ENCODE results near the gene PEX12. TPM values are rescaled to one million over a fixed set of nuclear protein-coding genes. Genes with fewer than 3 reads are reported as not detected.

Gene PEX12
- total RNA-seq, 1 experiment from 2014 or later = 6.8 TPM

GRCh38 chr17:35548978-35549377, 29.4 kb downstream of the PEX12 start:
- no peak for TF ChIP-seq CTCF (IDR thresholded peaks at IDR 0.05; ENCODE audit: unreplicated experiment)
- no peak overlapping the region for H3K27ac Mint-ChIP-seq (ENCODE audit: low read depth, unreplicated experiment)
- ChIA-PET CTCF (interaction anchor here (0.6 to 1.8 kb wide), 6 partner anchors 10 to 378 kb away, joined by 3 to 7 read pairs (median 3); no protein-coding TSS in a partner anchor), POLR2A (interaction anchor here (1.2 kb wide), 1 partner anchor 19 kb away, joined by 3 read pairs; no protein-coding TSS in a partner anchor)
- BruUV-seq (replicated peaks) = no TSS peak
- no peaks in the 10 kb centered on the region for H3K36me3 Mint-ChIP-seq (ENCODE audit: insufficient read depth, unreplicated experiment)
- no peak for DNase-seq (ENCODE audit: unreplicated experiment)
- H3K27me3 Mint-ChIP-seq (ENCODE audit: insufficient read depth, unreplicated experiment) = peaks cover 89% of the 10 kb centered on the region
- H3K4me1 Mint-ChIP-seq (ENCODE audit: insufficient read depth, unreplicated experiment) = no peaks in the 10 kb centered on the region
- H3K4me3 Mint-ChIP-seq (ENCODE audit: unreplicated experiment) = no peak overlapping the region
- no peaks in the 10 kb centered on the region for H3K9me3 Mint-ChIP-seq (ENCODE audit: unreplicated experiment)
- intact Hi-C loops (cut with micrococcal nuclease) = no loop called here

DNA sequence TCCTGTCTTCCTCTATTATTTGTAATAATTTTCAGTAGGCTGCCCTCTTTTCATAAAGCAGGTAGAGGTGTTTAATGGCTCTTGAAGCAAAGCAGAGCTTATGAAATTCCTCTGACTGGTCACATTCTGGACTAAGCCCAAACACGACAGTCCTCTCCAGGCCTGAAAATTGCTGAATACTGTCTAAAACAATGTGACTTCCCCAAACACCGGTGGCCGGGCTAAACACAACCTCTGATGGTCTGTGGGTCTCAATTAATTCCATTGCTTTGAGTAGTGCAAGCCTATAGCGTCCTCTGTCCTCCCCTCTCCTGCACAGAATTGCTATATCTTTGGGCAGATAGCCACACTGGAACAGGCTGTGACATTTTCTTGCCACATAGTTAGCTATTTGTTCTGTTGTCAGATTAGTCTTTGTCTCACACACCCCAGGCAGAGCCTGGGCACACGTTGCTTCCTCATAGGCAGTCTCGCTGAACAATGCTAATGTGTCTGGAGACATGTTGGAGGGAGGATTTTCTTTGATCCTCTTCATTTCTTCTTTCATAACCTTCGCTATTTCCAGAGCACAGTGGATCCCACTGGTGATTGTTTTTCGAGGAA, 30.1 kb downstream of the PEX12 start:
- Mint-ChIP-seq H3K36me3 (ENCODE audit: insufficient read depth, unreplicated experiment) (no peaks in the 10 kb centered on the region), H3K4me1 (ENCODE audit: insufficient read depth, unreplicated experiment) (no peaks in the 10 kb centered on the region), H3K27ac (ENCODE audit: low read depth, unreplicated experiment) (no peak overlapping the region), H3K27me3 (ENCODE audit: insufficient read depth, unreplicated experiment) (peaks cover 82% of the 10 kb centered on the region), H3K9me3 (ENCODE audit: unreplicated experiment) (no peaks in the 10 kb centered on the region), H3K4me3 (ENCODE audit: unreplicated experiment) (no peak overlapping the region)
- no TSS peak for BruUV-seq (replicated peaks)
- ChIA-PET POLR2A (interaction anchor here (1.2 to 1.8 kb wide), 3 partner anchors 20 to 31 kb away, joined by 3 to 6 read pairs (median 5); partner anchors contain the start of gene PEX12), CTCF (interaction anchor here (0.6 to 1.4 kb wide), 8 partner anchors 9 to 248 kb away, joined by 3 to 6 read pairs (median 4); partner anchors contain the start of gene SLFN12L)
- no peak for TF ChIP-seq CTCF (IDR thresholded peaks at IDR 0.05; ENCODE audit: unreplicated experiment)
- no peak for DNase-seq (ENCODE audit: unreplicated experiment)
- intact Hi-C loops (cut with micrococcal nuclease) = no loop called here

DNA sequence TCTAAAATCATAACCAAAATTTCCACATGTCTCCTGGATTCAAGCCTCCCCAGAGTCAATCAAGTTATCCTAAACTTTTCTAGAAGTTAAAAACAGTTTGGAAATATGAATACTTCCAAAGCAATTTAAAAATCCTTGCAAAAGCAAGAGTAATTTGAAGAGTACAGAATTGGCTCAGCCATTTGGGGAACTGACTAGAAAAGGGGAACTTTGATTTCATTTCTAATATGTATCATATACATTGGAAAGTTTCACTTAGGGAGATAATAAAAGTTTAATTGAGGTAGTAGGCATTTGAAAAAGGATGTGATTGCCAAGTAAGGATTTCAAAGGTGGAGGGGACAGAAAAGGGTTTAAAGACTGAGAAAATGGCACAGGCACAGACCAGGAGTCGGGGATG, 31.9 kb downstream of the PEX12 start:
- ChIA-PET CTCF (interaction anchor here (0.7 kb wide), 1 partner anchor 305 kb away, joined by 3 read pairs; no protein-coding TSS in a partner anchor), POLR2A (interaction anchor here (1.8 kb wide), 1 partner anchor 22 kb away, joined by 6 read pairs; no protein-coding TSS in a partner anchor)
- no peak overlapping the region for H3K27ac Mint-ChIP-seq (ENCODE audit: low read depth, unreplicated experiment)
- no peaks in the 10 kb centered on the region for H3K4me1 Mint-ChIP-seq (ENCODE audit: insufficient read depth, unreplicated experiment)
- DNase-seq (ENCODE audit: unreplicated experiment) = no peak
- no peak for TF ChIP-seq CTCF (IDR thresholded peaks at IDR 0.05; ENCODE audit: unreplicated experiment)
- no peak overlapping the region for H3K4me3 Mint-ChIP-seq (ENCODE audit: unreplicated experiment)
- no TSS peak for BruUV-seq (replicated peaks)
- peaks cover 64% of the 10 kb centered on the region for H3K27me3 Mint-ChIP-seq (ENCODE audit: insufficient read depth, unreplicated experiment)
- no peaks in the 10 kb centered on the region for H3K36me3 Mint-ChIP-seq (ENCODE audit: insufficient read depth, unreplicated experiment)
- intact Hi-C loops (cut with micrococcal nuclease) = no loop called here
- H3K9me3 Mint-ChIP-seq (ENCODE audit: unreplicated experiment) = no peaks in the 10 kb centered on the region

GRCh38 chr17:35545150-35545549, 33.2 kb downstream of the PEX12 start:
- H3K36me3 Mint-ChIP-seq (ENCODE audit: insufficient read depth, unreplicated experiment) = no peaks in the 10 kb centered on the region
- H3K4me1 Mint-ChIP-seq (ENCODE audit: insufficient read depth, unreplicated experiment) = no peaks in the 10 kb centered on the region
- no TSS peak for BruUV-seq (replicated peaks)
- no peak for TF ChIP-seq CTCF (IDR thresholded peaks at IDR 0.05; ENCODE audit: unreplicated experiment)
- no peaks in the 10 kb centered on the region for H3K9me3 Mint-ChIP-seq (ENCODE audit: unreplicated experiment)
- no peak overlapping the region for H3K27ac Mint-ChIP-seq (ENCODE audit: low read depth, unreplicated experiment)
- CTCF ChIA-PET = interaction anchor here (0.6 to 17.2 kb wide), 5 partner anchors 8 to 376 kb away, joined by 3 to 394 read pairs (median 3); no protein-coding TSS in a partner anchor
- POLR2A ChIA-PET = no interaction called here
- H3K27me3 Mint-ChIP-seq (ENCODE audit: insufficient read depth, unreplicated experiment) = peaks cover 55% of the 10 kb centered on the region
- H3K4me3 Mint-ChIP-seq (ENCODE audit: unreplicated experiment) = no peak overlapping the region
- no peak for DNase-seq (ENCODE audit: unreplicated experiment)
- intact Hi-C loops (cut with micrococcal nuclease) = no loop called here
